ENCODE measurements around the gene AOPEP.
"Not testable (repeated sequence)": the region's sequence is repeated elsewhere in the genome, so short reads cannot be mapped to it uniquely, and the experiment has no call there.

Gene AOPEP

DNA sequence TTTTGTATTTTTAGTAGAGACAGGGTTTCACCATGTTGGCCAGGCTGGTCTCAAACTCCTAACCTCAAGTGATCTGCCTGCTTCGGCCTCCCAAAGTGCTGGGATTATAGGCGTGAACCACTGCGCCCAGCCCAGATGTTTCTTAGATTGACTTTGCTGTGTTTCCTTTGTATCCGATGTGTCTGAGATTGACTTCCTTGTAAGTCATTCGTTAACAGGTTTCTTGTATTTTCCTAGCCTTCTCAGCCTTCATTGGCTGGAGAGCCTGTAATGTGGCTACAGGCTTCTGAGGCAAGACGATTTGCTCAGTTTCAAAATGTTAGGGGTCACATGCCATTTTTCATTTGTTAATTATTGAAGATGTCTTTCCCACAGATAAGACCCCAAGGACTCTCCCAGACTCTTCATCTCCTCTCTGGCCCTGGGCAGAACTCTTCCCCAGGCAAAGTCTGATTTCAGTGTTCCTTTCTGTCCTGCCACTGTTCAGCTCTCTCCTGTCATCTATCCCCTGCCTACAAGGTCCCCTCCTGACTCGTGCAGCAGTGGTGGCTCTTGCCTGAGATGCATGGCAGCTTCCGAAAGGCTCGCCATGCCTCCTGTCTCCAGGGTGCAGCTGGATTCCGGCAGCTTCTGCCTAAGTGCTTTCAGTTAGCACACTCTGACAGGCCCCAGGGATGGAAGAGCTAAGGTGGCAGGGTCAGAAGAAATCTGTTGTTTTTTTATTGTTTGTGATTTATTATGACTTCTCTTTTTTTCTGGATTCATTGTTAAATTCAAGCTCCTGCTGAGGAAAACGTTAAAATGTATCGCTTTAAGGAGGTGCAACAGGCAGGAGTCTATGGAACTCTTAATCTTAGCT is 206.4 kb downstream of the AOPEP start:
- H3K36me3 ChIP-seq (ENCODE audit: control insufficient read depth in 1 of 2, insufficient read depth in 2 of 2, low read length in 2 of 2): peaks cover 0 to 5% of the 10 kb centered on the region in 2 donors
- no peaks in the 10 kb centered on the region for H3K27me3 ChIP-seq (ENCODE audit: low read depth, low read length)
- no peaks in the 10 kb centered on the region for H3K9me3 ChIP-seq (ENCODE audit: control insufficient read depth in 1 of 2, low read length in 2 of 2)
- no peak overlapping the region for H3K4me3 ChIP-seq (ENCODE audit: low read depth in 1 of 2, low read length in 2 of 2)
- peaks cover 0 to 7% of the 10 kb centered on the region in 2 donors for H3K4me1 ChIP-seq (ENCODE audit: control insufficient read depth in 1 of 2, insufficient read depth in 2 of 2, low read length in 2 of 2)
- H3K27ac ChIP-seq (ENCODE audit: low read length): no peak overlapping the region

DNA sequence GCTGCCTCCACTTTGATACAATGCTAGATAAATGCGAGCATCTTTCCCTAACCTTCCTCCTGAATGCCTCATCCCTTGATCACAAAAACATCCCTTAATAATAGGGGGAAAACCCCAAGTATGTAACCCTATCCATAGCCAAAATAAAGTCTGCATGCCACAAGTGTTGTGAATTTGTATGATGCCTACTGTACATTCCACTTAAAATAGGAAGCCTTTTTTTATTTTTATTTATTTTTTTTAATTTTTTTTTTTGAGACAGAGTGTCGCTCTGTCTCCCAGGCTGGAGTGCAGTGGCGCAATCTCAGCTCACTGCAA is 207.0 kb downstream of the AOPEP start:
- H3K36me3 ChIP-seq (ENCODE audit: control insufficient read depth in 1 of 2, insufficient read depth in 2 of 2, low read length in 2 of 2): peaks cover 0 to 5% of the 10 kb centered on the region in 2 donors
- no peak overlapping the region for H3K4me3 ChIP-seq (ENCODE audit: low read depth in 1 of 2, low read length in 2 of 2)
- H3K27ac ChIP-seq (ENCODE audit: low read length): no peak overlapping the region
- H3K27me3 ChIP-seq (ENCODE audit: low read depth, low read length): no peaks in the 10 kb centered on the region
- no peaks in the 10 kb centered on the region for H3K9me3 ChIP-seq (ENCODE audit: control insufficient read depth in 1 of 2, low read length in 2 of 2)
- peaks cover 0 to 7% of the 10 kb centered on the region in 2 donors for H3K4me1 ChIP-seq (ENCODE audit: control insufficient read depth in 1 of 2, insufficient read depth in 2 of 2, low read length in 2 of 2)

DNA sequence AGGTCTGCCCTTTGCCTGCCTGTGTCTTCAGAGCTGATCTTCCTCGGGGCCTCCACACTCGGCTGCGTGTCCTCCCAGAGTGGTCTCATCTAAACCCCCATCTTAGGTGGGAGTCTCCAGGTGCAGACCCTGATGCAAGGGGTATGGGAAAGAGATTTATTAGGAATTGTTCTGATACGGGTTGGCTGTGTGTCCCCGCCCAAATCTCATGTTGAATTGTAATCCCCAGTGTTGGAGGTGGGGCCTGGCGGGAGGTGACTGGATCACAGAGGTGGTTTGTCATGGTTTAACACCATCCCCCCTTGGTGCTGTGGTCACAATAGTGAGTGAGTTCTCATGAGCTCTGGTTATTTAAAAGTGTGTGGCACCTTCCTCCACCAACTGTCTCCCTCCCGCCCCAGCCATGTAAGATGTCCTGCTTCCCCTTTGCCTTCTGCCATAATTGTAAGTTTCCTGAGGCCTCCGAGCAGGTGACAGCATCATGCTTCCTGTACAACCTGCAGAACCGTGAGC is 208.4 kb downstream of the AOPEP start:
- H3K9me3 ChIP-seq (ENCODE audit: control insufficient read depth in 1 of 2, low read length in 2 of 2): no peaks in the 10 kb centered on the region
- no peak overlapping the region for H3K27ac ChIP-seq (ENCODE audit: low read length)
- no peak overlapping the region for H3K4me3 ChIP-seq (ENCODE audit: low read depth in 1 of 2, low read length in 2 of 2)
- peaks cover 0 to 7% of the 10 kb centered on the region in 2 donors for H3K4me1 ChIP-seq (ENCODE audit: control insufficient read depth in 1 of 2, insufficient read depth in 2 of 2, low read length in 2 of 2)
- H3K27me3 ChIP-seq (ENCODE audit: low read depth, low read length): no peaks in the 10 kb centered on the region
- no peaks in the 10 kb centered on the region for H3K36me3 ChIP-seq (ENCODE audit: control insufficient read depth in 1 of 2, insufficient read depth in 2 of 2, low read length in 2 of 2)

DNA sequence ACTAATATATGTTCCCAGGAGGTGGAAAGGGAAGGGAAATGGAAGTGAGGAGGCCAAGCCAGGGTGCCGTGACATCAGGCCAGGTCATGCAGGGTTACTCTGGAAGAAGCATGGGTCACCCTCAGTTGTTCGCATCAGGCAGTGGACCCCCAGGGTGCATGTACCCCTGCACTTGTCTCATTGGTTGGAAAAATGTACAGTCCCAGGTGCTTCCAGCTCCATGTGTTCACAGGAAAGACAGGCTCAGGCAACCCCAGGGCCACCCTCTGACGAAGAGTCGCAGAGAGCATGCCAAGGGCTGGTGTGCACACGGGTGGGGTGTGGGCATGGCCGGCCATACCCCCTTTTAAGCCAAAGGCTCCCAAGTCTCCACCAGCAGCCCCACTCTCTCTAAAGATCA is 208.9 kb downstream of the AOPEP start:
- Histone ChIP-seq H3K9me3 (ENCODE audit: control insufficient read depth in 1 of 2, low read length in 2 of 2) (no peaks in the 10 kb centered on the region), H3K4me3 (ENCODE audit: low read depth in 1 of 2, low read length in 2 of 2) (no peak overlapping the region), H3K36me3 (ENCODE audit: control insufficient read depth in 1 of 2, insufficient read depth in 2 of 2, low read length in 2 of 2) (no peaks in the 10 kb centered on the region), H3K4me1 (ENCODE audit: control insufficient read depth in 1 of 2, insufficient read depth in 2 of 2, low read length in 2 of 2) (peaks cover 0 to 7% of the 10 kb centered on the region in 2 donors), H3K27me3 (ENCODE audit: low read depth, low read length) (no peaks in the 10 kb centered on the region), H3K27ac (ENCODE audit: low read length) (no peak overlapping the region)

DNA sequence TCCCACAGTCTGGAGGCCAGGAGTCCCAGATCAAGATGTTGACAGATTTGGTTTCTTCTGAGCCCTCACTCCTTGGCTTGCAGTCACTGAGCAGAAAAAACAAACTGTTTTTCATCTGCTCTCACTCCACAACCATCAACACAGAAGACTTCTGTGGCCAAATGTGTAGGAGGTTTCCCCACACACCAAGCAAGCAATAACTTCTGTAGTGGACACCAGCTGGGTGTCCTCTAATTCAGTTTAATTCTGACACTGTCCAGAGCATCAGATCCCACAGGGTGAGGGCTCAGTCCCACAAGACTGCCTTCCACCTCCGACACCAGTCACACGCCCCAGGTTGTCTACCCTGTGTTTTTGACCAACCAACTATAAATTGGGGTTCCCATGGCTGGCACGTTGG is 209.9 kb downstream of the AOPEP start:
- H3K9me3 ChIP-seq (ENCODE audit: control insufficient read depth in 1 of 2, low read length in 2 of 2): no peaks in the 10 kb centered on the region
- no peak overlapping the region for H3K4me3 ChIP-seq (ENCODE audit: low read depth in 1 of 2, low read length in 2 of 2)
- H3K27ac ChIP-seq (ENCODE audit: low read length): no peak overlapping the region
- peaks cover 0 to 11% of the 10 kb centered on the region in 2 donors for H3K4me1 ChIP-seq (ENCODE audit: control insufficient read depth in 1 of 2, insufficient read depth in 2 of 2, low read length in 2 of 2)
- no peaks in the 10 kb centered on the region for H3K36me3 ChIP-seq (ENCODE audit: control insufficient read depth in 1 of 2, insufficient read depth in 2 of 2, low read length in 2 of 2)
- no peaks in the 10 kb centered on the region for H3K27me3 ChIP-seq (ENCODE audit: low read depth, low read length)

DNA sequence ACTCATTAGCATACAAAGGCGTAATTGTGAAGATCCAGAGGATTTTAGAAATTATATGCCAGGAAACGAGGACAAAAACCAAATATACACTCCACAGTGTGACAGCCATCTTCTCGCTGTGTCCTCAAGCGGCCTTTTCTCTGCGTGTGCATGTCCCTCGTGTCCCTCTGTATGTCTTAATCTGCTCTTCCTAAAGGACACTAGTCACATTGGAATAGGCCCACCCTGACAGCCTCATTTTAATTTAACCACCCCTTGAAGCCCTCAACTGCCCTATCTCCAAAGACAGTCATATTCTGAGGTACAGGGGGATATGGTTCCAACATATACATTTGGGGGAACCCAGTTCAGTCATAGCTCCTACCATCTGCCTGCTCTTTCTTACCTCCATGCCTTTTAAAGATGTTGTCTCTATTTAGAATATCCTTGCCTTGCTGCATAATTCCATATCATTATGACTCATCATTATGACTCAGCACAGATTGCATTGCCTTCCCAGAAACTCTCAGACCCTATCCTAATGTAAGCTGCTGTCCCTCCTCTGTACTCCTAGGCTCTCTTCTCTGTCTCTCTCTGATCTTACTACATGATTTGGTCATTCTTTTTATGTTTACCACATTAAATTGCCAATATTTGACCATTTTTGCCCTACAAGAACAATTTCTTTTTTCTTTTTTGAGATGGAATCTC is 210.9 kb downstream of the AOPEP start:
- Histone ChIP-seq H3K27me3 (ENCODE audit: low read depth, low read length) (no peaks in the 10 kb centered on the region), H3K36me3 (ENCODE audit: control insufficient read depth in 1 of 2, insufficient read depth in 2 of 2, low read length in 2 of 2) (no peaks in the 10 kb centered on the region), H3K27ac (ENCODE audit: low read length) (peak overlapping the region; percentile 73), H3K9me3 (ENCODE audit: control insufficient read depth in 1 of 2, low read length in 2 of 2) (no peaks in the 10 kb centered on the region), H3K4me1 (ENCODE audit: control insufficient read depth in 1 of 2, insufficient read depth in 2 of 2, low read length in 2 of 2) (peaks cover 0 to 11% of the 10 kb centered on the region in 2 donors), H3K4me3 (ENCODE audit: low read depth in 1 of 2, low read length in 2 of 2) (no peak overlapping the region)

DNA sequence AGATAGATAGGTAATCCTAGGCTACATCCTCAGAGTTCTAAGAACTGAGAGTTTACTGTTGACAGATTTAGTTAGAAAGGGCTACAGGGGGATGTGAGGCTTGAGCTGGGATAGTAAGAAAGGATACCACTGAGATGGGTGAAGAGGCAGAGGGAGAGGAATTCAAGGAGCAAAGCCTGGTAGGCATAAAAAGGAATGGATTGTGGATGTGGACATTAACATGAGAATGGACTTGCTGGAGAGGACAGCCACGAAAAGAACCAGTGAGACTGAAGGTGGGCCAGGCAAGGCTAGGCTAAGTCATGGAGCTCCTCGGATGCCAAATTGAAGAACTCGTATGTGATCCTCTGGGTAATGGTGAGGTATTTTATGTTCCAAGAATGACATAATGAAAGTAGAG is 211.9 kb downstream of the AOPEP start:
- Histone ChIP-seq H3K4me3 (ENCODE audit: low read depth in 1 of 2, low read length in 2 of 2) (no peak overlapping the region), H3K36me3 (ENCODE audit: control insufficient read depth in 1 of 2, insufficient read depth in 2 of 2, low read length in 2 of 2) (no peaks in the 10 kb centered on the region), H3K27me3 (ENCODE audit: low read depth, low read length) (no peaks in the 10 kb centered on the region), H3K27ac (ENCODE audit: low read length) (peak overlapping the region; percentile 3), H3K9me3 (ENCODE audit: control insufficient read depth in 1 of 2, low read length in 2 of 2) (no peaks in the 10 kb centered on the region), H3K4me1 (ENCODE audit: control insufficient read depth in 1 of 2, insufficient read depth in 2 of 2, low read length in 2 of 2) (peaks cover 0 to 11% of the 10 kb centered on the region in 2 donors)

DNA sequence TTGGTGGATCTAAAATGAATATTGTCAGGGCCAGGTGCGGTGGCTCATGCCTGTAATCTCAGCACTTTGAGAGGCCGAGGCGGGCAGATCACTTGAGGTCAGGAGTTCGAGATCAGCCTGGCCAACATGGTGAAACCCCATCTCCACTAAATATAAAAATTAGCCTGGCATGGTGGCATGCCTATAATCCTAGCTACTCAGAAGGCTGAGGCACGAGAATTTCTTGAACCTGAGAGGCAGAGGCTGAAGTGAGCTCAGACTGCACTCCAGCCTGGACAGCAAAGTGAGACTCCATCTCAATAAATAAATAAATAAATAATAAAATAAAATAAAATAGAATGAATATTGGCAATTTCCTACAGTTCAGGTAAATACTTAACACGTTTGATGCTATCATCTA is 213.8 kb downstream of the AOPEP start:
- H3K4me1 ChIP-seq (ENCODE audit: control insufficient read depth in 1 of 2, insufficient read depth in 2 of 2, low read length in 2 of 2): peaks cover 0 to 11% of the 10 kb centered on the region in 2 donors
- H3K27ac ChIP-seq (ENCODE audit: low read length); H3K27me3 ChIP-seq (ENCODE audit: low read depth, low read length); H3K36me3 ChIP-seq (ENCODE audit: control insufficient read depth in 1 of 2, insufficient read depth in 2 of 2, low read length in 2 of 2); H3K4me3 ChIP-seq (ENCODE audit: low read depth in 1 of 2, low read length in 2 of 2); H3K9me3 ChIP-seq (ENCODE audit: control insufficient read depth in 1 of 2, low read length in 2 of 2): not testable (repeated sequence)

DNA sequence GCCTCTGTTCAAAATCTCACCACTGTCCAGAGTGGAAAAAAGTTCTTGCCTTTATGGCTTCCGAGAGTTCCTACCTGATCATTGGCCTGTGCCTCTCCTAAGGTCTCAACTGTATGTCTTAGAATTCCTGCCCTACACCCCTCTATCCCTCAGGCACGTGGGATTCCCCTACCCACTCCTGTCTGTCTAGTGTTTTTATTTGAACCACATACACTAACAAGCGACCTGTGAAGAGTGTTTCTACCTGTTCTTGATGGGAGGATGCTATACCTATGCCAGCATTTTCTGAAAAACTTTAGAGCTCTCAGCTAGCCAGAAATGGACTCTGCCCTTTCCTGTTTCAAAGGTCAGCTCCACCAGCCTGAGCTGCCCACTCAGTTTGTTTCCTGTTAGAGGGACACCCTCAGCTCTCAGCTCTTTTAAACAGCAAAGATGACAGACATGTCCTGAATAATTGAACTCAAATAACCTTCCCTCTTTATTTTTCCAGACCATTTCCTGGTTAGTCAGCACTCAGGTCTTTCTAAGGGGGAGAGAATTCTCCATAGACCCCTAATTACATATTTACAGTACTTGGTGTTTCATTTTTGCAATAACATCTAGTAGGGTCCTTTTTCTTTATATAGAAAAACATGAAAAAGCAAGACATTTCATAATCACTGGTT is 214.8 kb downstream of the AOPEP start:
- peak overlapping the region; percentile 19 for H3K27ac ChIP-seq (ENCODE audit: low read length)
- H3K9me3 ChIP-seq (ENCODE audit: control insufficient read depth in 1 of 2, low read length in 2 of 2): no peaks in the 10 kb centered on the region
- H3K36me3 ChIP-seq (ENCODE audit: control insufficient read depth in 1 of 2, insufficient read depth in 2 of 2, low read length in 2 of 2): no peaks in the 10 kb centered on the region
- H3K4me3 ChIP-seq (ENCODE audit: low read depth in 1 of 2, low read length in 2 of 2): no peak overlapping the region
- peaks cover 0 to 11% of the 10 kb centered on the region in 2 donors for H3K4me1 ChIP-seq (ENCODE audit: control insufficient read depth in 1 of 2, insufficient read depth in 2 of 2, low read length in 2 of 2)
- H3K27me3 ChIP-seq (ENCODE audit: low read depth, low read length): no peaks in the 10 kb centered on the region

DNA sequence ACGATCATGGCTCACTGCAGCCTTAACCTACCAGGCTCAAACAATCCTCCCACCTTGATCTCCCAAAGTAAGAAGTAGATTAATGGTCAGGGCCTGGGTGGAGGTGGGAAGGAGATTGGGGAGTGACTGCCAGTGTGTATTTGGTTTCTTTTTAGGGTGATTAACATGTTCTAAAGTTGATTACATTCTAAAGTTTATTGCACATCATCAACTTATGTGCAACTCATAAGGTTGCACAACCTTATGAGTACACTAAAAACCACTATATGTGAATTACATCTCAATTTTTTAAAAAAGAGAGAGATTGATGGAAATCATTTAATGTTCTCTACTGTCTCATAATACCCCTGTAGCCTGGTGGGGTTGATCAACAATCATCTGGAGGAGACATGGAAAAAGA is 218.1 kb downstream of the AOPEP start:
- Histone ChIP-seq H3K9me3 (ENCODE audit: control insufficient read depth in 1 of 2, low read length in 2 of 2) (no peaks in the 10 kb centered on the region), H3K4me1 (ENCODE audit: control insufficient read depth in 1 of 2, insufficient read depth in 2 of 2, low read length in 2 of 2) (peaks cover 0 to 5% of the 10 kb centered on the region in 2 donors), H3K36me3 (ENCODE audit: control insufficient read depth in 1 of 2, insufficient read depth in 2 of 2, low read length in 2 of 2) (no peaks in the 10 kb centered on the region), H3K27ac (ENCODE audit: low read length) (peak overlapping the region; percentile 32), H3K27me3 (ENCODE audit: low read depth, low read length) (no peaks in the 10 kb centered on the region), H3K4me3 (ENCODE audit: low read depth in 1 of 2, low read length in 2 of 2) (no peak overlapping the region)
